GM21786 (cell line): ENCODE data around the gene SLC8A2.

Experiments used
- ATAC-seq: cut with Tn5 transposase; IDR thresholded peaks from one replicate; pipeline ENCODE4 v1.9.1; 2021; ENCODE audit not compliant: unreplicated experiment

Gene SLC8A2

DNA sequence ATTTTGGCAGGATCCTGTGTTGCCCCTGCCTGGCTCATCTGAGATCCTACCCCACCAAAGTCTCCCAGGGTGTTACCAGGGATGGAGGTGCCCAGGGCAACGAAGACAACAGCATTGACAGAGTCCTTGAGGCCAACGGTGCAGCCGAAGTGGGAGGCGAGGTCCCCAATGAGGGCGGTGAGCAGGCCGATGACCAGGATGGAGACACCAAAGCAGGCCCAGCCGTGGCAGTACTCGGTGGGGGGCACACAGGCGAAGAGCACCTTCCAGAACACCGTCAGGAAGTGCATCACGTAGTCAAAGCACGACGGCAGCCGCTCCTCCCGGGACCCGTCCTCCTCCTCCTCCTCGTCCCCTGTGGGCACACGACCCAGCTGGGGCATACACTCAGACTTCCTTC lies 39.6 kb downstream of the SLC8A2 start:
- ATAC-seq = no peak

DNA sequence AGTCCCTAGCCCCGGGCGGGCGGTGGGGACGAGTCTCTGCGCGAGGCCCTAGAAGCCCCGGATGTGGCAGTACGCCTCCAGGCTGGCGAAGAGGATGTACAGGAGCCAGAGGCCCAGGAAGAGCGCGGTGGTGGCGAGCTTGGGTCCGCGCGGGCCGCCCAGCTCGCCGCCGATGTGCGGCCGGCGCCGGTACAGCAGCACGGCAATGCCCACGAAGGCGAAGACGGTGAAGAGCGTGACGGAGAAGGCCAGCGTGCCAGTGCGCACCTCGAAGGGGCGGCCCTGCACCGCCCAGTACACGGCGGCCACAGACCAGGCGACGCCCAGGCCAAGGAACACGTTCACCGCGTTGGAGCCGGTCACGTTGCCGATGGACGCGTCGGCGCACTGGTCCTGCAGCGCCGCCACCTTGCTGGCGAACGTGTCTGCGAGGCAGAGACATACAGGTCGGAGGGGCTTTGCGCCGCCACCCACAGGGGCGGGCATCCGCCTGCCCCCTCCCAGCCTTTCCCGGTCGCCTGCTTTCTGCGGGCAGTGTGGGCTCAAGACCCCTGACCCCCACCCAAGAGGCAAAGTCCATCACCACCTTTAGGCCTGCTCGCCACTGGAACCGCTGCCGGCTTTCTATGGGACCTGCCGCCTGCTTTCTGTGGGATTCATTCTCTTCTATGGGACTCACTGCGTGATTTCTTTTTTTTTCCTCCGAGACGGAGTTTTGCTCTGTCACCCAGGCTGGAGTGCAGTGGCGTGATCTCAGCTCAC lies 41.5 kb downstream of the SLC8A2 start:
- no peak for ATAC-seq

DNA sequence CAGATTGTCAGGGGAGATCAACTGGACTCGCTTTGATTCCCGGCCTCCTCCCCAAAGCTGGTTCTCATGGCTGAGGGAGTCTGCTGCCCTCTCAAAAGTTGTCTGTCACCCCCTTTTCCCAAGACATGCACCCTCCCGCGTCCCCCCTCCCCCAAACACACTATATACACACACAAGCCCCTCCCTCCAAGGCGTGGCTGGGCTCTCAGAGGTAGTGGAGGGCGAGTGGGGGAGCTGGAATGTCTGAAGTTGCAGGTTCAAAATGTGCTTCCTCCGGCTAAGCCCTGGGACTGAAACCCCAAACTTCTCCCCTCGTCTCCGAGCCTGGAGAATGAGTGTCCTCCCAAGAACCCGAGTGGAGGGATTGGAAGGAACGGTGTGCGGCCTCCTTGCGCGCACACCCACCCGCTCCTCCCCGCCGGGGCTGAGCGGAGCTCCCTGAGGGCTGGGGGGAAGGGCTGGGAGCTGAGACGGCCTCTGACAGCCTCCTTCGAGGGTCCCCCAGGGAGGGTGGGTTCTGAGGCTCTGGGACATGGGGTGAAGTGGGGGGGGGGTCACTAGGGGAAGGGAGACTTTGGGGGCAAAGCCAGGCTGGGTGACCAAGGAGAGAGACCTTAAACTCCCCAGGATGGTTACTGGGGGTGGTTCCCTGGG lies 42.4 kb downstream of the SLC8A2 start:
- ATAC-seq = no peak

GRCh38 chr19:47428177-47428894 lies 43.4 kb downstream of the SLC8A2 start:
- ATAC-seq = no peak

GRCh38 chr19:47427241-47428176 lies 44.2 kb downstream of the SLC8A2 start:
- ATAC-seq = no peak

DNA sequence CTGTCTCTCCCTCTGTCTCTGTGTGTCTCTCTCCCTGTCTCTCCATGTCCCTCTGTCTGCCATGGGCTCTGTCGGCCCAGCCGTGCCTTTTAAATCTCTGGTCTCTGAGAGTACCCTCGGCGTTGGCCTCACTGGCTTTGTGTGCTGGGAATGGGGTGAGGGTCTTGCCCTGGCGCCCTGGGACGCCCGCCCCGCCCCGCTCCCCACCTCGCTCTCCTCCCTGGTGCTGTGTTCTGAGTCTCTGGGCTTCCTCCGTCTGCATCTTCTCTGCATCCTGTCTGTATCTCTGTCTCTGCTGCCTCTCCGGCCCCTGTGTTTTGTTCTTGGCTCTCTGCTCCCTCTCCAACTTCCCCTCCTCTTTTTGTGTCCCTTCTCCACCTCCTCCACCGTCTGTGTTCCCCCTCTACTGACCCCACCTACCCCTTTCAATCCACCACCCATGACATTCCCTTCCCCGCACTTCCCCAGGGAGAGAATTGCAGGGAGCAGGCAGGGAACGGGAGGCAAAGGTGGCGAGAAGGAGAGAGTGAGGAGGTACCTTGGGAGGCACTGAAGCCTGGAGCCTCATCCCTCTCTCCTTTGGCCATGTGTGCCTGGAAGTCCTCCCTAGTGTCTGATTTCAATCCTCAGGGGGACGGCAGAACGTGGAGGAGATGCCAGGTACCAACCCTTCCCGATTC lies 48.4 kb downstream of the SLC8A2 start:
- no peak for ATAC-seq

- ATAC-seq = no peak
These were observed 49.1 kb downstream of the SLC8A2 start for GRCh38 chr19:47422417-47423163.

GRCh38 chr19:47421844-47422395 lies 49.8 kb downstream of the SLC8A2 start:
- no peak for ATAC-seq

DNA sequence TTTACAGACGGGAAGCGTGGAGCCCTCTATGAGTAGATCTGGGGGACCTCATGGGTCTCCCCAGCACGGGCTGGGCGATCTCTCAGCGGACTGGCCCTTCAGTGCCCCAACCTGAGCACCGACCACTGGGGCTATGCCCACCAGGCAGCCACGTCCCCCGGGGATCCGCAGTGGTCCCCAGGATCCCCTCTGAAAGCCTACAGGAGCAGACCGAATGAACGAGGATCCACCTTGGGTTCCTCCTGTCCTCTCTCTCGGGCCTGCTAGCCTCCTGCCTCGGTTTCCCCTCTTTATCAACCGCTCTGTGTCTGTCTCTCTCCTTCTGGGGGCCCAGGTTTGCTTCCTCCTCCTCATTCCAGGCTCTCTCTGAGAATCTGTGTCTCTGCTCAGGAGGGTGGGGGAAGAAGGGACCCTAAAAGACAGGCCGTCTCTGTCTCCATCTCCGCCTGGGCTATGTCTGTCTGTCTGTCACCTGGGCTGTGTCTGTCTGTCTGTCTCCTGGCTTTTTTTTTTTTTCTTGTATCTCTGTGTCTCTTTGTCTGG lies 50.4 kb downstream of the SLC8A2 start:
- no peak for ATAC-seq

DNA sequence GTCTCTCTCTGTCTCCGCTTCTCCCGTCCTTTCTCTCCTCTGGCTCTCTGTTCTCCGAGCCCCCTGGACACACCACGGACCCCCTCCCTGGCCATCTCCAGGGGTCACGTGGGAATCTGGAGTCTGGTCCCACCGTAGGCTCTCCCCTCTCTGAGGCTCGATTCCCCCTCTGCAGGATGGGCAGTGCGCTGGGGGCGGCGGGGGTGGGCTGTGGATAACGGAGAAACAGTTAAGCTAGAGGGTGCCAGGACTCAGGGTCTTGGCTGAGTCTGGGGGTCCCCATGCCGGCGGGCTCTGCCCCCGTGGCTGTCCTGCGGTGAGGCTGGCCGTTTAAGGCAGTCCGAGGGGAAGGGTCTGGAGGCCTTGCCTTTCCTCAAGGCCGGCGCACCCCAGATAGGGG lies 51.9 kb downstream of the SLC8A2 start:
- ATAC-seq = no peak

- ATAC-seq = no peak
These were observed 52.5 kb downstream of the SLC8A2 start, which contains the start of gene MEIS3 for GRCh38 chr19:47419030-47419783. Gene MEIS3 (minus strand): TSS chr19:47419527. CDS start chr19:47419081, 446 bp downstream.

- no peak for ATAC-seq
These were observed 53.0 kb downstream of the SLC8A2 start for GRCh38 chr19:47418692-47419029.

DNA sequence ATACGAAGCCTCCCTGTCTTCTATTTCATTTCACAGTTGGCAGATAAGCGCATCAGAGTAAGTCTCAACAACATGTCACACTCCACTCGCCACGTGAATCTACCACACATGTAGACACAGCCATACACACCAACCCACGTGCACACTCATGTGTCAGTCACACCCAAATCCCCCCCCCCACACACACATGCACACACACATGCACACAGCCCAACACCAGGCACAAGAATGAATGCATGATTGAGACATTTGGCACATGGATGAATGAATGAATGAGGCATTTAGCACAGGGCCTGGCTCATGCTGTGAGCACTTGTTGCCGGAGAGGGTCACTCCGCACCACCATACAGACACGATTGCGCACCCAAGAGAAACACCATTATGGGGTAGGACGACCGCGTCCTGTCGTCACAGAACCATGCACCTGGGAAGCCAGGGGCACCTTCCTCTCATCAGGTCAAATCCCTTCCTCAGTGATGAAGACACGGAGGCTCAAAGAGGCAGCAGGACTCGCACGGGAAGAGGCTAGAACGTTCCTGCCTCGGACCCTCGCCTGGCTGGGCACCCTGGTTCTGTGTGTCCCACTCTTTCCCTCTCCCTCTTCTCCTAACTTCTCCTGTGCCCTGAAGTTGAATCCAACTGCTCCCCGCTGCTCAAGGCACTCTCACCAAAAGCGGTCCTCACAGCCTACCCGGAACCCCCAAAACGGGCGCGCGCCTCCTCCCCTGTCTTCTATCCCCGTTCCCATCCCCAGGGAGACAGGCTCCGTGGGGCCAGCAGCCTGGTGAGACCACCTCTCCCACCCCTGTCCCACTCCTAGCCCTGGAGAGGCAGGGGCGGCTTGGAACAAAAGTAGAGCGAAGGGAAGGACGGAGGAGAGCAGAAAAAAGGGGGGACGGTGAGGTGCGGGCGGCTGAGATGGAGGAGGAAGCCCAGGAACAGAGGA lies 53.7 kb downstream of the SLC8A2 start:
- ATAC-seq = no peak

- ATAC-seq = no peak
These were observed 54.5 kb downstream of the SLC8A2 start for GRCh38 chr19:47417107-47417745.

DNA sequence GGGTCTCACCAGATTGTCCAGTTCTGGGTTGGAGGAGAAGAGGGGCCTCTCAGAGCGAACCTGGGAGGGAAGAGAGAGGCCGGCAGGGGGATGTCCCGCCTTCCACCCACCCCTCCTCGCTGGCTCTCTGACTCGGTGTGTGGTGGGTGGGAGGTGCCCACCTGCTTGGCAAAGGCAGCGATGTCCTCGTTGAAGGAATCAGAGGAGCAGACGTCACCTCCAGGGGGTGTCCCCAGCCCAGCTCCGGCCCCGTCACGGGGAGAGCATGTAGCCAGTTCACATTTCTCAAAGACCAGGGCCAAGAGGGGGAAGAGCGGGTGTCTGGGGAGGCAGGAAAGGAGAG lies 55.1 kb downstream of the SLC8A2 start:
- ATAC-seq = no peak

GRCh38 chr19:47415953-47416642 lies 55.6 kb downstream of the SLC8A2 start:
- no peak for ATAC-seq
